Smooth muscle cell (in vitro differentiated cells): ENCODE measurements around the gene VSNL1. TPM values are rescaled to one million over a fixed set of nuclear protein-coding genes. Genes with fewer than 3 reads are reported as not detected.
A peak's percentile ranks its signal among the peaks of the same experiment; 100 is the strongest.

Experiments
- DNase-seq: peaks from one replicate; lab custom pipeline; 2025; ENCODE audit not compliant: unreplicated experiment; lab: John Stamatoyannopoulos, UW
- H2AFZ ChIP-seq: fragments of 200-600 bp; sonication (generic); 2 replicates; pipeline ENCODE4 v1.6.0; 2016; ENCODE audit warnings: antibody characterized with exemption, low read depth, mild to moderate bottlenecking
- H3F3A ChIP-seq: fragments of 200-600 bp; sonication (generic); 2 replicates; pipeline ENCODE4 v1.6.0; 2017; ENCODE audit warnings: antibody characterized with exemption, low read depth
- H3K27ac ChIP-seq: fragments of 200-600 bp; sonication (generic); 2 replicates; pipeline ENCODE4 v1.5.1; 2016; ENCODE audit warnings: low read depth, mild to moderate bottlenecking
- H3K27me3 ChIP-seq: fragments of 200-600 bp; sonication (generic); 2 replicates; pipeline ENCODE4 v1.6.1; 2016; ENCODE audit warnings: low read depth, mild to moderate bottlenecking
- H3K36me3 ChIP-seq: fragments of 200-600 bp; sonication (generic); 2 replicates; pipeline ENCODE4 v1.5.1; 2016; ENCODE audit warnings: low read depth
- H3K4me1 ChIP-seq: fragments of 200-600 bp; sonication (generic); 2 replicates; pipeline ENCODE4 v1.5.1; 2016; ENCODE audit warnings: low read depth
- H3K4me2 ChIP-seq: fragments of 200-600 bp; sonication (generic); 2 replicates; pipeline ENCODE4 v1.6.0; 2016; ENCODE audit warnings: mild to moderate bottlenecking
- H3K4me3 ChIP-seq: fragments of 200-600 bp; sonication (generic); 2 replicates; pipeline ENCODE4 v1.5.1; 2016; ENCODE audit warnings: mild to moderate bottlenecking
- H3K79me2 ChIP-seq: fragments of 200-600 bp; sonication (generic); 2 replicates; pipeline ENCODE4 v1.6.0; 2016; ENCODE audit warnings: low read depth, mild to moderate bottlenecking
- H3K9ac ChIP-seq: fragments of 200-600 bp; sonication (generic); 2 replicates; pipeline ENCODE4 v1.6.0; 2016; ENCODE audit warnings: low read depth
- H3K9me3 ChIP-seq: fragments of 200-600 bp; sonication (generic); replicated peaks from 2 replicates; pipeline ENCODE4 v1.5.1; 2016; ENCODE audit warnings: low read depth
- H4K20me1 ChIP-seq: fragments of 200-600 bp; sonication (generic); 2 replicates; pipeline ENCODE4 v1.6.0; 2016; ENCODE audit warnings: low read depth
- CTCF ChIP-seq: fragments of 200-600 bp; sonication (generic); IDR thresholded peaks from 2 replicates; pipeline ENCODE4 v1.5.1; 2017; ENCODE audit warnings: borderline replicate concordance, mild to moderate bottlenecking, antibody characterized with exemption; ENCODE audit not compliant: insufficient read depth, poor library complexity, severe bottlenecking
- WGBS: methylation state at CpG from one replicate; pipeline ENCODE4 v1.1.7; 2016; ENCODE audit warnings: low lambda C conversion rate; 5-methylcytosine and 5-hydroxymethylcytosine counted together
- polyA plus RNA-seq: library from polyadenylated mRNA; unstranded; fragments of >200 nt; fragmentation: Nextera tagmentation; extraction: Ambion mirVana; gene quantifications from 2 replicates; pipeline ENCODE4 v1.2.1, GENCODE V29; 2016
- total RNA-seq: library from RNA; depleted of rRNA; stranded (reverse); fragments of >200 nt; gene quantifications from 2 replicates; pipeline ENCODE4 v1.2.3, GENCODE V29; 2014

Gene VSNL1
- total RNA-seq (0.99 and 2.8 TPM in 2 replicates), polyA plus RNA-seq (4.5 and 5.2 TPM in 2 replicates)

GRCh38 chr2:17540093-17540812 lies at the start of gene VSNL1:
TSS of gene VSNL1 (plus strand) at chr2:17540696. CDS start at chr2:17592075, 51,379 bp downstream.
- Histone ChIP-seq H2AFZ (peak within 1 kb of the TSS; percentile 95), H4K20me1 (no peaks in the 10 kb centered on the region), H3K79me2 (no peaks in the 10 kb centered on the region), H3F3A (peaks cover 3% of the 10 kb centered on the region), H3K27ac (peak within 1 kb of the TSS; percentile 25), H3K9ac (peak within 1 kb of the TSS; percentile 25), H3K4me1 (peaks cover 26% of the 10 kb centered on the region), H3K9me3 (no peaks in the 10 kb centered on the region), H3K27me3 (no peaks in the 10 kb centered on the region), H3K4me2 (peak within 1 kb of the TSS; percentile 90), H3K4me3 (peak within 1 kb of the TSS; percentile 56), H3K36me3 (no peaks in the 10 kb centered on the region)
- no peak for TF ChIP-seq CTCF
- under 1% methylated on average over 42 of the region's 43 CpGs for WGBS
- DNase-seq = peak; percentile 90

- H3K4me2 ChIP-seq = no peak overlapping the region
- no peaks in the 10 kb centered on the region for H3K27me3 ChIP-seq
- H3K4me1 ChIP-seq = no peaks in the 10 kb centered on the region
- H3K36me3 ChIP-seq = no peaks in the 10 kb centered on the region
- no peaks in the 10 kb centered on the region for H3K79me2 ChIP-seq
- TF ChIP-seq CTCF = no peak
- DNase-seq = no peak
- no peaks in the 10 kb centered on the region for H4K20me1 ChIP-seq
- no peak overlapping the region for H2AFZ ChIP-seq
- no peak overlapping the region for H3K9ac ChIP-seq
- no peak overlapping the region for H3K4me3 ChIP-seq
- no peaks in the 10 kb centered on the region for H3F3A ChIP-seq
- WGBS = 72% methylated on average over 1 of the region's 1 CpG
- H3K9me3 ChIP-seq = no peaks in the 10 kb centered on the region
- no peak overlapping the region for H3K27ac ChIP-seq
Measured at GRCh38 chr2:17495590-17495989, 44.9 kb upstream of the VSNL1 start.

GRCh38 chr2:17497718-17498117 lies 42.8 kb upstream of the VSNL1 start:
- Histone ChIP-seq H2AFZ (no peak overlapping the region), H3K27ac (no peak overlapping the region), H3K4me3 (no peak overlapping the region), H3K9me3 (no peaks in the 10 kb centered on the region), H3K9ac (no peak overlapping the region), H4K20me1 (no peaks in the 10 kb centered on the region), H3K27me3 (no peaks in the 10 kb centered on the region), H3K36me3 (no peaks in the 10 kb centered on the region), H3F3A (no peaks in the 10 kb centered on the region), H3K4me1 (no peaks in the 10 kb centered on the region), H3K79me2 (no peaks in the 10 kb centered on the region), H3K4me2 (no peak overlapping the region)
- 74% methylated on average over 1 of the region's 1 CpG for WGBS
- TF ChIP-seq CTCF = no peak
- no peak for DNase-seq
